GM21381 (cell line): ENCODE measurements around the gene HMGCLL1.
A peak's percentile ranks its signal among the peaks of the same experiment; 100 is the strongest.

Experiments used
- ATAC-seq: cut with Tn5 transposase; IDR thresholded peaks from one replicate; pipeline ENCODE4 v1.9.1; 2021; ENCODE audit warnings: mild to moderate bottlenecking, moderate library complexity; ENCODE audit not compliant: unreplicated experiment

The HMGCLL1 gene

GRCh38 chr6:55578537-55579363 lies at the start of gene HMGCLL1:
Gene HMGCLL1 (minus strand): TSS chr6:55579192. CDS start chr6:55579055, 137 bp downstream.
- no peak for ATAC-seq

GRCh38 chr6:55621993-55622392 lies 43.0 kb upstream of the HMGCLL1 start:
- ATAC-seq: no peak

DNA sequence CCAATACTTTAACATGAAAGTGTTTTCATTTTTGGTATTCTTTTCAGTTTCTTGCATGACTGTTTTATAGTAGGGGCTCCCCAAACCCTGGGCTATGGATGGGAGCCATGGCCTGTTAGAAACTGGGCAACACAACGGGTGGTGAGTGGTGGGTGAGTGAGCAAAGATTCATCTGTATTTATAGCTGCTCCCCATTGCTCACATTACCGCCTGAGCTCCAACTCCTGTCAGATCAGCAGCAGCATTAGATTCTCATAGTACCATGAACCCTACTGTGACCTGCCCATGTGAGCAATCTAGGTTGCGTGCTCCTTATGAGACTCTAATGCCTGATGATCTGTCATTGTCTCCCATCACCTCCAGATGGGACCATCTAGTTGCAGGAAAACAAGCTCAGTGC lies 42.3 kb upstream of the HMGCLL1 start:
- no peak for ATAC-seq

- ATAC-seq: peak; percentile 75
Observed at GRCh38 chr6:55617272-55617671, 38.3 kb upstream of the HMGCLL1 start.

GRCh38 chr6:55604021-55604420 lies 25.0 kb upstream of the HMGCLL1 start:
- no peak for ATAC-seq

GRCh38 chr6:55601120-55601519 lies 22.1 kb upstream of the HMGCLL1 start:
- ATAC-seq: no peak

DNA sequence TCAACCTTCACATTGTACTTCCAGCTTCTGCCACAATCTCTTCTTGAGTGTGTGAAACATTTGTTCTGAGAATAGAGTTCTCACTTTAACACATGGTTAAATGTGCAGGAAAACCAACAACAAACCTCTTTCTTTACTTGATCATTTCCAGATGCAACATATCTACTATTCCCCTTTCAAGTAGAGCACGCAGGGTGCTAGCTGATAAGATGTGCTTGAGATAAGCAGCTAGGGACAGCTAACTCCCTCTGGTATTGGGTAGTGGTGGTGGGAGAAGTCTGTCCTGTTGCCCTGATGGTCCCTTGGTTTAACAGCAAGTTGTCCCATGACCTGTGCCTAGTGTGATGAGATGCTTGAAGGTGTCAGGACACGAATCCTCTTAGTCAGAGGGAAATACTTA lies 15.4 kb upstream of the HMGCLL1 start:
- no peak for ATAC-seq

GRCh38 chr6:55584654-55585354 lies 5.8 kb upstream of the HMGCLL1 start:
- no peak for ATAC-seq

DNA sequence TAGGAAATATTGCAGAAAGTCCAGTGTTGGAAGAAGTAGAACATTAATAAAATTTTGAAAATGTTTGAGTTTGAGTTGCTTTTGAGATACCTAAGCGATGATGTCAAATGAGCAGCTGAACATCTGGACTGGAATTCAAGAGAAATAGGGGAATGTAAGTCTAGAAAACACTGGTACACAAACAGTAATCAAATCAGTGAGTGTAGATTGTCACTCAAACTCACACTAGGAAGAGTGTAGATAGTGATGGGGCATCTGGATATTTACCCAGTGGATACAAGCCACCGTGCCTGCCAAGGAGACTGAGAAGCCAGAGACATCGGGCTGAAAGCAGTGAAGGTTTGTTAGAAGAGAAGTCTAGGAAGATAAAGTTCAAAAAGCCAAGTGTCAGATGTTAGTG lies 2.2 kb downstream of the HMGCLL1 start:
- ATAC-seq: no peak

DNA sequence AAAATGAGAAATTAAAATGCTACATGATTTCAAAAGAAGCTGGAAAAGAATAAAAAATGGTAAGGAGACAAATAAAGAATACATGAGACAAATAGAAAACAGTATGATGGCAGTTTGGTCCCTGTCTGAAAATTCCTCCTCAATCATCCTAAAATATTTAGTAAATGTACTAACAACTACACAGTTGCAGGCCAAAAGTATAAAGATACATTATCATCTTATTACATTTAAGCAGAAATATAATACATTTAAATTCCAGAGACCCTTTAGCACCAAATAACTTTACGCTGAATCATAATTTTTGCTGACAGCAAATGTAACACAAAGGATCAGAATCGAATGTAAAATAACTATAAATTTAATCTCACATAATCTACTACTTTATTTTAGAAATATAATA lies 4.4 kb downstream of the HMGCLL1 start:
- no peak for ATAC-seq

DNA sequence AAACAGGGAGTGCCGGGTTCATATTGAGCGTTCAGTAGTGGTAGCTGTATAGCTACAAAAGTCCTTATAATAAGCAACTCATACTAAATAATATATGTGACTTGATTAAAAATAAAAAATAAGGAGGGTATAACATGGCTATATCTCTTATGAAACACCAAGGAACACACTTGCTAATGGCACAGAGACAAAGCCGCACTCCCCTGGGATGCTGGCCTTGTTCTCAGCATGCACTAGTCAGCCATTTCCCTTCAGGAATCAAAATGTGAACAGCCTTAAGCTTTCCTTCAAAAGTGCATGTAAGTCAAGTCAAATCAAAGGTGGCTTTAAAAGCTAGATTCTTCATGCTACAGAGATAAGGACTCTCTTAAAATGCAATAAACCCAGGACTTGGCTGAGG lies 9.4 kb downstream of the HMGCLL1 start:
- no peak for ATAC-seq

GRCh38 chr6:55568808-55569439 lies 10.1 kb downstream of the HMGCLL1 start:
- no peak for ATAC-seq

- no peak for ATAC-seq
Observed at GRCh38 chr6:55567558-55567957, 11.4 kb downstream of the HMGCLL1 start.

DNA sequence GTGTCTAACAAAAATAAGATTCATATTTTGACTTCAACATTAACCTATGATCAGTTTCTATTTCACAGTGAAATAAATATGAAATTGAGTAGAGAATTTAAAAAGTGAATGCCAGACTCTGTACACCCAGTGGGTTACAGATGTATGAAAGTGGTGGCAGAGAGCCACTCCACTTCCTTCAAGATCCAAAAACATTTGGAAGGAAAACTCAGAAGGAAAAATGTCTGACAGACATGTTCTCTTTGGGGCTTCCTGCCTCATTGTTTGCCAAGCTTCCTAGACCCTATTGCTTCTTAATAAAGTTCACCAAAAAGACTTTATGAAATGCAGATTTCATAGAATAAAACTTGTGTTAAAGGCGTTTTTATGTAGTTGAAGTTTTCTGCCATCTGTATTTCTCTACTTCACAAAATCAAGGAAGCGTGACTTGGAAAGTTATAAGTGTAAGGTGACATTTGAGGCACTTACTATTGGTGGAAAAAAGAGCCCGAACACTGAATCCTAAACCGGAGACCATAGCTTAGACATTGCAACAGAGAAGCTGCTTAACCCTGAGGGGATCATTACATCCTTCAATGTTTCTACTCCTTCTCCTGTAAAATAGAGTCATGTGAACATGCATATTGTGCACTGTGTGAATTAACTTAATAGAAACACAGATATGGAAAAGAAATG lies 12.8 kb downstream of the HMGCLL1 start:
- no peak for ATAC-seq

GRCh38 chr6:55562318-55562717 lies 16.7 kb downstream of the HMGCLL1 start:
- no peak for ATAC-seq

- no peak for ATAC-seq
Observed at GRCh38 chr6:55560290-55560885, 18.6 kb downstream of the HMGCLL1 start.

GRCh38 chr6:55557146-55557545 lies 21.8 kb downstream of the HMGCLL1 start:
- ATAC-seq: no peak

DNA sequence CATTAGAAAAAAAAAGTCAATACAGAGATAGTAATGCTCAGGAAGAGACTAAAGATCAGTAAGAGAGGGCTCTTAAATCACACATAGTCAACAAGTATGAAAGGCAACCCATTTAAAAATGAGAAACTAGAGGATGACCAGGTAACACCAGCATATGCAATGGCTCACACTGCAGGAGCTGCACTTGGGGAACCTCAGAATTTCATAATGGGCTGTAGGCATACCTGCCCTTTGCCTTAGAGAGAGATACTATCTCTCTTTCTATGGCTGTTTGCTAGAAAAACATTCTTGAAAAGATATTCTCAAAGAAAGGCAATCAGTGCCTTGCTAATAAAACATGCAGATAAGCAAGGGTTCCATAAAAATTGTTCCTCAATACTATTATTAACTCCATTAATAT lies 33.2 kb downstream of the HMGCLL1 start:
- no peak for ATAC-seq

DNA sequence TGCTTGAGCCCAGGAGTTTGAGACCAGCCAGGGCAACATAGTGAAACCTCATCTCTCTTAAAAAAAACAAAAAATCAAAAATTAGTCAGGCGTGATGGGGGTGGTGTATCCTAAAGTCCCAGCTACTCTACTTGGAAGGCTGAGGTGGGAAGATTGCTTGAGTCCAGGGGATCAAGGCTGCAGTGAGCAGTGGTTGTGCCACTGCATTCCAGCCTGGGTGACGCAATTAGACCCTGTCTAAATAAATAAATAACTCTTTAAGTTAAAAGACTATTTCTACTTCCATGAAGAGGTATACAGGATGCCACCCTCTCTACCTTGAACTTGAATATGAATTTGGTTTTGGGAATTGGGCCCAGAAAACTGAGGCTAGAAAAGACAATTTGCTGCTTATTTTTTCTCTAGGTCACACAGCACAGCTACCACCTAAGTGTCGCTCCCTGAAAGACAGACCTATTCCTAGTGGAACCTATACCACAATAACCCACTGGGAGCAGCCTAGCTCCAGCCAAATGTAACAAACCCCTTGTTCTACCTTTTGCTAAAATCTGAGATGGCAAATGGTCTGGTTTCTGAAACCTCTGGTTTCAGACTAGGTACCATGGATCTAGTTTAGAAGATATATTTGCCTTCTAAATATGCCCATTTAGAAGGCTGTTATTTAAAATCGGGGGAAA lies 35.2 kb downstream of the HMGCLL1 start:
- no peak for ATAC-seq

- ATAC-seq: no peak
Observed at GRCh38 chr6:55541024-55541423, 38.0 kb downstream of the HMGCLL1 start.
